HepG2 (cell line): ENCODE results near the gene PATZ1. TPM values are rescaled to one million over a fixed set of nuclear protein-coding genes. Genes with fewer than 3 reads are reported as not detected.

Experiments
- BCL6 ChIP-seq: IDR thresholded peaks from 2 replicates; pipeline ENCODE4 v1.6.1; 2016; ENCODE audit warnings: missing genetic modification reagents, missing compliant biosample characterization
- FOXJ3 ChIP-seq: sonication (generic); formaldehyde crosslinking; IDR thresholded peaks from 2 replicates; pipeline ENCODE4 v1.4.0; 2020; ENCODE audit warnings: missing genetic modification reagents, mild to moderate bottlenecking, borderline replicate concordance
- GATAD2A ChIP-seq: IDR thresholded peaks from 2 replicates; pipeline ENCODE4 v1.6.1; 2016
- LCORL ChIP-seq, 2 experiments: fragments of 450-650 bp in 1 of 2; sonication (generic) in 1 of 2; formaldehyde crosslinking in 1 of 2; IDR thresholded peaks; 2 replicates each; pipeline versions ENCODE4 v1.5.0 to v1.6.1; 2017 to 2020; ENCODE audit warnings: antibody characterized with exemption in 1 of 2, missing genetic modification reagents in 1 of 2
- RELA ChIP-seq: sonication (generic); formaldehyde crosslinking; IDR thresholded peaks from 2 replicates; pipeline ENCODE4 v1.4.0; 2020; ENCODE audit warnings: missing genetic modification reagents
- ZNF235 ChIP-seq: sonication (generic); formaldehyde crosslinking; IDR thresholded peaks from 2 replicates; pipeline ENCODE4 v1.8.1; 2023; ENCODE audit warnings: mild to moderate bottlenecking, missing genetic modification reagents, borderline replicate concordance
- ZNF264 ChIP-seq: sonication (generic); formaldehyde crosslinking; IDR thresholded peaks from 2 replicates; pipeline ENCODE4 v1.4.0; 2020; ENCODE audit warnings: missing genetic modification reagents
- ZSCAN9 ChIP-seq: IDR thresholded peaks from 2 replicates; pipeline ENCODE4 v1.6.1; 2016; ENCODE audit warnings: borderline replicate concordance
- polyA plus RNA-seq, 8 experiments: library from polyadenylated mRNA; depleted of rRNA in 3 of 8; stranded (reverse) in 7 of 8; unstranded in 1 of 8; fragments of >200 nt; fragmentation: Illumina TruSeq in 4 of 8; extraction: Trizol in 4 of 8; gene quantifications; 2 replicates each; pipeline versions ENCODE4 v1.2.1 to v1.2.3, GENCODE V29; 2011 to 2016; ENCODE audit warnings: low read depth in 4 of 8, missing spikeins in 1 of 8, mixed read lengths in 1 of 8; ENCODE audit not compliant: insufficient read depth in 1 of 8
- total RNA-seq, 5 experiments: library from RNA; depleted of rRNA; stranded (reverse); fragments of >200 nt; fragmentation: Illumina TruSeq; extraction: Trizol; gene quantifications; 2 replicates each; pipeline ENCODE4 v1.2.3, GENCODE V29; 2016; ENCODE audit warnings: low read depth in 1 of 5
- TF ChIP-seq, protein P1 (sequence below): sonication (generic); formaldehyde crosslinking; IDR thresholded peaks from 2 replicates; pipeline ENCODE4 v1.4.0; 2020; ENCODE audit warnings: missing genetic modification reagents
- TF ChIP-seq, protein P2 (sequence below): sonication (generic); formaldehyde crosslinking; IDR thresholded peaks from 2 replicates; pipeline ENCODE4 v1.5.0; 2020; ENCODE audit warnings: mild to moderate bottlenecking, missing genetic modification reagents, moderate library complexity
- TF ChIP-seq, protein P3 (sequence below): sonication (generic); formaldehyde crosslinking; IDR thresholded peaks from 2 replicates; pipeline ENCODE4 v1.4.0; 2020; ENCODE audit warnings: missing genetic modification reagents
- TF ChIP-seq, protein P4 (sequence below): IDR thresholded peaks from 2 replicates; pipeline ENCODE4 v1.6.1; 2012; ENCODE audit warnings: inconsistent platforms

Gene PATZ1
- total and polyA plus RNA-seq, 2 of the 13 experiments (the other 11 are each of a cell fraction or from before 2014, with no cell fraction given) = 24.9 to 30.5 TPM

DNA sequence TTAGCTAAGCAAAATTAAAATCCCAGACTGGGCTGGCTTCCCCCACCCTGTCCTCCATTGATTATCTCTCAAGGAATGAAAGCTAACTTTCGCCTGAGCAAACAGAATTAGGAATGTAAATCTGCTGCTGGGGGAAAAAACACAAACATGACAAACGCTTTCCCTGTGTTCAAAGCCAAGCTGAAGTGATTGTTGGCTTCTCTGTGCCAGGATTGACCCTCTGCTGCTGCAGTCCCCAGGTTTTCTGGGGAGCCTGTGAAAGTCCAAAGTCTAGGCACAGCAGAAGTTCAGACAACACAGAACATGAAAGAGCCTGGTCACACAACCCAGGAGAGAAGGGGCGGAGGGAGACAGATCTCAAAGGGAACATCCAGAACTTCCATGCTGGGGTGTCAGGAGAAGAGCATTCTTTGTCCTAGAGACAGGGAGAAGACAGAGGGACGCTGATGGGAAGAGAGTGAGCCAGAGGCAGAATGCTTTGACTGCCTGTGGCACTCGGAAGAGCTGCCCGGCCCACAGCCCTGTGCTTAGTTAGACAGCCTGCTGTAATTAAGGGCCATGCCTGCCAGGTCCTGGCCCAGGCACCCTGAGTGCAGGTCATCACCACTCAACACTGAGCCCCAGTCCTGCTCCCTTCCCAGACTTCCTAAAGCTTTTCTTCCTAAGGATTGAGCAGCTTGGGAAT lies 6.9 kb downstream of the PATZ1 start (continued):
- TF ChIP-seq, protein P1, sequence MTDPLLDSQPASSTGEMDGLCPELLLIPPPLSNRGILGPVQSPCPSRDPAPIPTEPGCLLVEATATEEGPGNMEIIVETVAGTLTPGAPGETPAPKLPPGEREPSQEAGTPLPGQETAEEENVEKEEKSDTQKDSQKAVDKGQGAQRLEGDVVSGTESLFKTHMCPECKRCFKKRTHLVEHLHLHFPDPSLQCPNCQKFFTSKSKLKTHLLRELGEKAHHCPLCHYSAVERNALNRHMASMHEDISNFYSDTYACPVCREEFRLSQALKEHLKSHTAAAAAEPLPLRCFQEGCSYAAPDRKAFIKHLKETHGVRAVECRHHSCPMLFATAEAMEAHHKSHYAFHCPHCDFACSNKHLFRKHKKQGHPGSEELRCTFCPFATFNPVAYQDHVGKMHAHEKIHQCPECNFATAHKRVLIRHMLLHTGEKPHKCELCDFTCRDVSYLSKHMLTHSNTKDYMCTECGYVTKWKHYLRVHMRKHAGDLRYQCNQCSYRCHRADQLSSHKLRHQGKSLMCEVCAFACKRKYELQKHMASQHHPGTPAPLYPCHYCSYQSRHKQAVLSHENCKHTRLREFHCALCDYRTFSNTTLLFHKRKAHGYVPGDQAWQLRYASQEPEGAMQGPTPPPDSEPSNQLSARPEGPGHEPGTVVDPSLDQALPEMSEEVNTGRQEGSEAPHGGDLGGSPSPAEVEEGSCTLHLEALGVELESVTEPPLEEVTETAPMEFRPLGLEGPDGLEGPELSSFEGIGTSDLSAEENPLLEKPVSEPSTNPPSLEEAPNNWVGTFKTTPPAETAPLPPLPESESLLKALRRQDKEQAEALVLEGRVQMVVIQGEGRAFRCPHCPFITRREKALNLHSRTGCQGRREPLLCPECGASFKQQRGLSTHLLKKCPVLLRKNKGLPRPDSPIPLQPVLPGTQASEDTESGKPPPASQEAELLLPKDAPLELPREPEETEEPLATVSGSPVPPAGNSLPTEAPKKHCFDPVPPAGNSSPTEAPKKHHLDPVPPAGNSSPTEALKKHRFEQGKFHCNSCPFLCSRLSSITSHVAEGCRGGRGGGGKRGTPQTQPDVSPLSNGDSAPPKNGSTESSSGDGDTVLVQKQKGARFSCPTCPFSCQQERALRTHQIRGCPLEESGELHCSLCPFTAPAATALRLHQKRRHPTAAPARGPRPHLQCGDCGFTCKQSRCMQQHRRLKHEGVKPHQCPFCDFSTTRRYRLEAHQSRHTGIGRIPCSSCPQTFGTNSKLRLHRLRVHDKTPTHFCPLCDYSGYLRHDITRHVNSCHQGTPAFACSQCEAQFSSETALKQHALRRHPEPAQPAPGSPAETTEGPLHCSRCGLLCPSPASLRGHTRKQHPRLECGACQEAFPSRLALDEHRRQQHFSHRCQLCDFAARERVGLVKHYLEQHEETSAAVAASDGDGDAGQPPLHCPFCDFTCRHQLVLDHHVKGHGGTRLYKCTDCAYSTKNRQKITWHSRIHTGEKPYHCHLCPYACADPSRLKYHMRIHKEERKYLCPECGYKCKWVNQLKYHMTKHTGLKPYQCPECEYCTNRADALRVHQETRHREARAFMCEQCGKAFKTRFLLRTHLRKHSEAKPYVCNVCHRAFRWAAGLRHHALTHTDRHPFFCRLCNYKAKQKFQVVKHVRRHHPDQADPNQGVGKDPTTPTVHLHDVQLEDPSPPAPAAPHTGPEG (CRISPR knock-in tag) = no peak
- TF ChIP-seq, protein P2, sequence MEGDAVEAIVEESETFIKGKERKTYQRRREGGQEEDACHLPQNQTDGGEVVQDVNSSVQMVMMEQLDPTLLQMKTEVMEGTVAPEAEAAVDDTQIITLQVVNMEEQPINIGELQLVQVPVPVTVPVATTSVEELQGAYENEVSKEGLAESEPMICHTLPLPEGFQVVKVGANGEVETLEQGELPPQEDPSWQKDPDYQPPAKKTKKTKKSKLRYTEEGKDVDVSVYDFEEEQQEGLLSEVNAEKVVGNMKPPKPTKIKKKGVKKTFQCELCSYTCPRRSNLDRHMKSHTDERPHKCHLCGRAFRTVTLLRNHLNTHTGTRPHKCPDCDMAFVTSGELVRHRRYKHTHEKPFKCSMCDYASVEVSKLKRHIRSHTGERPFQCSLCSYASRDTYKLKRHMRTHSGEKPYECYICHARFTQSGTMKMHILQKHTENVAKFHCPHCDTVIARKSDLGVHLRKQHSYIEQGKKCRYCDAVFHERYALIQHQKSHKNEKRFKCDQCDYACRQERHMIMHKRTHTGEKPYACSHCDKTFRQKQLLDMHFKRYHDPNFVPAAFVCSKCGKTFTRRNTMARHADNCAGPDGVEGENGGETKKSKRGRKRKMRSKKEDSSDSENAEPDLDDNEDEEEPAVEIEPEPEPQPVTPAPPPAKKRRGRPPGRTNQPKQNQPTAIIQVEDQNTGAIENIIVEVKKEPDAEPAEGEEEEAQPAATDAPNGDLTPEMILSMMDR (CRISPR knock-in tag) = no peak; the same call in 1 of the 2 replicates
- TF ChIP-seq LCORL (IDR thresholded peaks at IDR 0.05) (no peak), LCORL (CRISPR knock-in tag; IDR thresholded peaks at IDR 0.05) (peak; percentile 32; the same call in 1 of the 2 replicates), ZNF264 (CRISPR knock-in tag) (0 out of 2 replicates have a peak, but pooled peaks have one; percentile 26), RELA (CRISPR knock-in tag) (no peak), ZNF235 (CRISPR knock-in tag) (no peak), BCL6 (CRISPR knock-in tag) (peak; percentile 94), GATAD2A (CRISPR knock-in tag) (peak; percentile 88), ZSCAN9 (peak; percentile 15; the same call in 1 of the 2 replicates), FOXJ3 (CRISPR knock-in tag) (0 out of 2 replicates have a peak, but pooled peaks have one; percentile 44)
- TF ChIP-seq, protein P3, sequence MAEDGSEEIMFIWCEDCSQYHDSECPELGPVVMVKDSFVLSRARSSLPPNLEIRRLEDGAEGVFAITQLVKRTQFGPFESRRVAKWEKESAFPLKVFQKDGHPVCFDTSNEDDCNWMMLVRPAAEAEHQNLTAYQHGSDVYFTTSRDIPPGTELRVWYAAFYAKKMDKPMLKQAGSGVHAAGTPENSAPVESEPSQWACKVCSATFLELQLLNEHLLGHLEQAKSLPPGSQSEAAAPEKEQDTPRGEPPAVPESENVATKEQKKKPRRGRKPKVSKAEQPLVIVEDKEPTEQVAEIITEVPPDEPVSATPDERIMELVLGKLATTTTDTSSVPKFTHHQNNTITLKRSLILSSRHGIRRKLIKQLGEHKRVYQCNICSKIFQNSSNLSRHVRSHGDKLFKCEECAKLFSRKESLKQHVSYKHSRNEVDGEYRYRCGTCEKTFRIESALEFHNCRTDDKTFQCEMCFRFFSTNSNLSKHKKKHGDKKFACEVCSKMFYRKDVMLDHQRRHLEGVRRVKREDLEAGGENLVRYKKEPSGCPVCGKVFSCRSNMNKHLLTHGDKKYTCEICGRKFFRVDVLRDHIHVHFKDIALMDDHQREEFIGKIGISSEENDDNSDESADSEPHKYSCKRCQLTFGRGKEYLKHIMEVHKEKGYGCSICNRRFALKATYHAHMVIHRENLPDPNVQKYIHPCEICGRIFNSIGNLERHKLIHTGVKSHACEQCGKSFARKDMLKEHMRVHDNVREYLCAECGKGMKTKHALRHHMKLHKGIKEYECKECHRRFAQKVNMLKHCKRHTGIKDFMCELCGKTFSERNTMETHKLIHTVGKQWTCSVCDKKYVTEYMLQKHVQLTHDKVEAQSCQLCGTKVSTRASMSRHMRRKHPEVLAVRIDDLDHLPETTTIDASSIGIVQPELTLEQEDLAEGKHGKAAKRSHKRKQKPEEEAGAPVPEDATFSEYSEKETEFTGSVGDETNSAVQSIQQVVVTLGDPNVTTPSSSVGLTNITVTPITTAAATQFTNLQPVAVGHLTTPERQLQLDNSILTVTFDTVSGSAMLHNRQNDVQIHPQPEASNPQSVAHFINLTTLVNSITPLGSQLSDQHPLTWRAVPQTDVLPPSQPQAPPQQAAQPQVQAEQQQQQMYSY (CRISPR knock-in tag) = peak; percentile 95
- TF ChIP-seq, protein P4, sequence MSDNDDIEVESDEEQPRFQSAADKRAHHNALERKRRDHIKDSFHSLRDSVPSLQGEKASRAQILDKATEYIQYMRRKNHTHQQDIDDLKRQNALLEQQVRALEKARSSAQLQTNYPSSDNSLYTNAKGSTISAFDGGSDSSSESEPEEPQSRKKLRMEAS = peak; percentile 9; the same call in 1 of the 2 replicates
